ENCODE data around the gene LCE1C.
A peak's percentile ranks its signal among the peaks of the same experiment; 100 is the strongest.

The LCE1C gene

GRCh38 chr1:152774875-152775274 lies 31.6 kb downstream of the LCE1C start, which contains the start of gene LCE1F:
TSS of gene LCE1F (plus strand) at chr1:152775140. CDS start at chr1:152776372, 1,232 bp downstream.
- ATAC-seq, result no peak

GRCh38 chr1:152770411-152770810 lies 36.0 kb downstream of the LCE1C start:
- ATAC-seq, result no peak
- no peak for TF ChIP-seq CREB5 (CRISPR knock-in tag; IDR thresholded peaks at IDR 0.05; ENCODE audit: low read depth)

More at GRCh38 chr1:152774875-152775274, 31.6 kb downstream of the LCE1C start, which contains the start of gene LCE1F:
- TF ChIP-seq ZC3H10 (CRISPR knock-in tag; IDR thresholded peaks at IDR 0.05) (no peak), RARB (CRISPR knock-in tag; IDR thresholded peaks at IDR 0.05) (no peak), GLIS3 (CRISPR knock-in tag; IDR thresholded peaks at IDR 0.05) (no peak), ZFP30 (CRISPR knock-in tag; IDR thresholded peaks at IDR 0.05) (no peak), TSHZ2 (CRISPR knock-in tag; IDR thresholded peaks at IDR 0.05) (no peak), POU6F1 (CRISPR knock-in tag; IDR thresholded peaks at IDR 0.05; ENCODE audit: borderline replicate concordance, low read depth) (no peak), ISL1 (CRISPR knock-in tag; IDR thresholded peaks at IDR 0.05) (no peak)

GRCh38 chr1:152768847-152769533 lies 37.5 kb downstream of the LCE1C start:
- TF ChIP-seq PPARA (CRISPR knock-in tag; IDR thresholded peaks at IDR 0.05; ENCODE audit: borderline replicate concordance), result no peak
- no peak for TF ChIP-seq CSRNP3 (CRISPR knock-in tag; IDR thresholded peaks at IDR 0.05)
- TF ChIP-seq ZFP30 (CRISPR knock-in tag; IDR thresholded peaks at IDR 0.05), result no peak
- no peak for TF ChIP-seq ZNF565 (CRISPR knock-in tag; conservative IDR thresholded peaks at IDR 0.05; ENCODE audit: low read depth)
- TF ChIP-seq GLIS3 (CRISPR knock-in tag; IDR thresholded peaks at IDR 0.05), result no peak
- TF ChIP-seq ISL1 (CRISPR knock-in tag; IDR thresholded peaks at IDR 0.05), result no peak
- TF ChIP-seq POU6F1 (CRISPR knock-in tag; IDR thresholded peaks at IDR 0.05; ENCODE audit: borderline replicate concordance, low read depth), result no peak
- no peak for ATAC-seq

GRCh38 chr1:152761609-152762213 lies 44.7 kb downstream of the LCE1C start:
- no peak for ATAC-seq
- TF ChIP-seq ZNF565 (CRISPR knock-in tag; conservative IDR thresholded peaks at IDR 0.05; ENCODE audit: low read depth) (no peak), ZFP3 (CRISPR knock-in tag; IDR thresholded peaks at IDR 0.05) (no peak), ZFP30 (CRISPR knock-in tag; IDR thresholded peaks at IDR 0.05) (no peak), OSR1 (CRISPR knock-in tag; IDR thresholded peaks at IDR 0.05) (no peak), ZC3H10 (CRISPR knock-in tag; IDR thresholded peaks at IDR 0.05) (no peak), RARB (CRISPR knock-in tag; IDR thresholded peaks at IDR 0.05) (no peak)

GRCh38 chr1:152760551-152761190 lies 45.8 kb downstream of the LCE1C start:
- peak; percentile 17; the same call in 2 of the 3 replicates for ATAC-seq
- TF ChIP-seq SNAI2 (CRISPR knock-in tag; IDR thresholded peaks at IDR 0.05) (no peak), ZNF70 (CRISPR knock-in tag; IDR thresholded peaks at IDR 0.05) (no peak), ARNTL (CRISPR knock-in tag; IDR thresholded peaks at IDR 0.05; ENCODE audit: borderline replicate concordance, low read depth) (no peak), TOX (CRISPR knock-in tag; IDR thresholded peaks at IDR 0.05; ENCODE audit: borderline replicate concordance) (no peak), CREB5 (CRISPR knock-in tag; IDR thresholded peaks at IDR 0.05; ENCODE audit: low read depth) (no peak)
